GM21381 (cell line): ENCODE measurements around the gene DGCR2.

Experiments
- ATAC-seq: cut with Tn5 transposase; IDR thresholded peaks from one replicate; pipeline ENCODE4 v1.9.1; 2021; ENCODE audit warnings: mild to moderate bottlenecking, moderate library complexity; ENCODE audit not compliant: unreplicated experiment

Gene DGCR2

DNA sequence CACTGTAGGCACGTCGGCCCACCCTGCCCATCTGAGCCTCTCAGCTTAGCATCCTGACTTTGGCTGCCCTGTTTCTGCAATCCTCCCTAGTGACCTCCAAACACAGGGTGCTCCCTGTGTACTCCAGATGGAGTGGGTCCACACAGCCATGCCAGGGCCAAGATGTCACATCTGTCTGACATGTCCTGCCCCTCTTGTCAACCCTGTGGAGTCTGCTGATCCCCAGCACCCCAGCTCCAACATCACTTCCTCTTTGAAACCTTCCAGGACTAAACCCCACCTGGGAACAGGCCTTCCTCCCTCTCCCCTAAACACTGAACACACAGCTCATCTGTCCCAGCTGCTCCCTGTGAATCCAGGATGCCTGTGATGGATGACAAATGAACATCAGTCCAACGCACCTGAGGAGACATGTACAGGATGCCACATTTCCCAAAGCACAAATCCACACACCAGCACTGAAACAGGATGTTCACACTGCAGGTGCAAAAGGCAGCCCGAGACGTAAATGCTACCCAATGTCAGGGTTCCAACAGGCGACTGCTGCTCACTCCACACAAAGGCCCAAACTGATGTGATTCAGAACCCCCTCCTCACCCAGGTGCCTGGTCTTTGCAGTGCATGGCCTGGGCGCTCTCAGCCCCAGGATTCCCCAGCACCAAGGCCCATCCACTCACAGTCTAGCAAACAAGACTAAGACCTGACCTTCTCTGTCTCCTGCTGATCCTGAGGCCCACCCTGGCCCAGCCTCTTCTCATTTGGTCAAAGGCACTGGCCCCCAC, 6.9 kb upstream of the DGCR2 start:
- ATAC-seq: no peak

DNA sequence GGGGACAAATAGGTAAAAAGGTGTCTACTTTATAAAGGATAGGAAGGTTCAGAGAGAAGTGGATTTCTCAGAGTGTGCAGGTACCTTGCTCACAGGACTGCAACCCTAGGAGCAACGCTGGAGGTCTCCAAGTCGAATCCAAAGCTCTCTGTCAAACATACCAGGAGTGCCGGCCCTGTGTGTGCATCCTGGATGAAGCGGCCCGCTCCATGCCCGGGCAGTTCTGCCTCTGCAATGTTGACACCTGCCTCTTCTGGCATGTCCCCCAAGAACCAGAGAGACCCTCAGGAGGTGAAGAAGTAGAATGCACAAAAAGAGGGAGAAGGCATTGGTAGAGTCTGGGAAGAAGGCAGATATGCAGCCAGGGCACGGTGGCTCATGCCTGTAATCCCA, 5.8 kb upstream of the DGCR2 start:
- ATAC-seq: no peak

DNA sequence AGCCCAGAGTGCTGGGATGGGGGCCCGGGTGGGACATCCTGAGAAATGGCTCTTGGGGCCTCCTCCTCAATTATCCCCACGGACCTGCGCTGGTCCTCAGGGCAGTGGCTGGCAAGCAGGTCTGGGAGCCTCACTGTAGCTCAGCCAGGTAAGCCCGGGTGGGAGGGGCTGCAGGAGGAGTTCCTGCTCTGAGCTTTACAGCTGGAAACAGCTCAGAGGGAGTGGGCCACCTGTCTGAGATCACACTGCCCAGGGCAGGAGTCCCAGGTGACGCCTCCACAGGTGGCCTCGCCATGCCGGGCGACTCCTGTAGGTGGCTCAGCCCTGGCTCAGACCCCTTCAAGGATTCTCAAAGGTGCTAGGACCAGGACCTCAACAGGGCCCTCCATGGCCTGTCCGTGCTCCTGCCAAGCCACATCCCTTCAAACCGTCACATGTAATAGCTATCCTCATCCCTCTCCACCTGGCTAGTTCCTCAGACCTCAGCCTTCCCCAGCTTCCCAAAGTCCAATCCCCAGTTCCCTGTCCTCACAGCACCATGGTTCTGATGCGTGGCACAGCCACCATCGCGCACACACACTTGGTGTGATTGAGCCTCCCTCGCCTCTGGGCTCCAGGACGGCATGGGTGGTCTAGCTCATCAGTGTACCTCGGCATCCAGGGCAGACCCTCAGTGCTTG, 5.3 kb upstream of the DGCR2 start:
- ATAC-seq: no peak

DNA sequence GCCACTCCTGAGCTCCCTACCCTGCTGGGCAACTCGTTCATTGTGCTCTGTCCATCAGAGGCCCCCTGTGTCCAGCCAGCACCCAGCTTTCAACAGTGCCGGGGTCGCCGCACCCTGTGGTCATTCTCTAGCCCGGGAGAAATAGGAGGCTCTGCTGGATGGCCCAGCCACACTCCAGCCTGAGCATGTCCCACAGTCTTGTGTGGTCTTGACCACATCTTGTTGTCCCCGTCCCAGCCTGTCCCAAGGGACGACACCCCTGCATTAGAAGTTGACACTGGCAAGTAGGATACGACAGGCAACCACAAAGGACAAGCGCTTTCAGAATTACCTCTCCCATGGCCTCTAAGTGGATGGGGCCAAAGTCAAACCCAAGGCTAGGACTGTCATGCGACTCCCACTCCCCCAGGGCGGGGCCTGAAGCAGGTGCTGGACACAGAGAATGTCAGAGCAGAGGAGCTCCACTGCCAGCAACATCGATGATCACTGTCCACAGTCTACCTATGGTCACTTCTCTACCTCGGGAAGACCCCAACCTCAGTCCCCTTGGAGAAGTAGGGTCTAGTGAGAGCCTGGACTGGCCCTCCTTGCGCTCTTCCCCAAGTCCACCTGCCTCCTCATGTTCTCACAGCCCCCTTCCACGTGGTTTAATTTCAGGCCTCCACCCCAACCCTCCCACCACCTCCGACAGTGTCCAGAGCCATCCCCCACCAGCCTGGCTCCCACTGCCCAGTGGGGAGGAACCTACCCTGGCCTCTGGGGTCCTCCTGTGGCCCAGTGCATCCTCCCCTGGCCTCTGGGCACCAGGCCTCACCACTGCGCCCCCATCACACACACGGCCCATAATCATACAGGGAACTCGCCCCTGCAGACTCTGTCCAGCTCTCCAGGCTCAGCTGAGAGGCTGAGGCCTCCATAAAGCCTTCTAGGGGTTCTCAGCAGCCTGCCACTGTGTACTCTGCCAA, 4.4 kb upstream of the DGCR2 start:
- no peak for ATAC-seq

DNA sequence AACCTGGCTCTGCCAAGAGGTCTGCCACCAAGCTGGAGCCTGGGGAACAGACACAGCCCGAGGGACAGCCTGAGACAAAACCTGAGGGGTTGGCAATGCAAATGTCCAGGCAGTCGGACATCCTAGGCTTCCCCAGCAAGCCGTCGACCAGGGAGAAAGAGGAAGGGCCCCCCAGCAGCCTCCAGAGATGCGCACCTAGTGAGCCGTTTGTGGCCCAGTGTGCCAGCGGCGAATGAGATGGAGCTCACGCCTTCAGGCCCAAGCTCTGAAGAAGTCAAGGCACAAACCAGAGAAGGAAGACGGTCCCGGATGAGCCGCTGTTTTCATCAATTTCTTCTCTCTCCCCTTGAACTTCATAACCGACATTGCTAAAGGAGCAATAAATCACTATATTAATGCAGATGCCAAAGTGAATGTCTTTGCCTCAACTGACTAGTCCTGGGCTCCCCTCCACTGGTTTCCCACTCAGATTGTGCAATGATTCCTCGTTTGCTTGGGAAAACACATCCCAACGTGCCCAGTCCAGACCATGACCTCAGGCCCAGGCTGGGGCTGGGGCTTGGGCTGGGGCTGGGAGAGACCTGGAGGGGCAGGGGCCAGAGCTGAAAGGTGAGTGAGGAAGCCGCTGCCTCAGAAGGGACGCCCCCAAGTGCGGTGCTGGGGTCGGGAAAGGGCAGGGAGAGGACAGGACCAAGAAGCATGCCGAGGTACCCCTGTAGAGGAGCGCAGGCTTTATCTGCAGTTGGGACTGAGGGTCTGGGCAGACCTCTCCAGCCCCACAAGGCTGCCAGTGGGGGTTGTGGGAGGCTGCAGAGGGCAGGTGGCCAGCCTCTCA, 3.5 kb upstream of the DGCR2 start:
- ATAC-seq: no peak

DNA sequence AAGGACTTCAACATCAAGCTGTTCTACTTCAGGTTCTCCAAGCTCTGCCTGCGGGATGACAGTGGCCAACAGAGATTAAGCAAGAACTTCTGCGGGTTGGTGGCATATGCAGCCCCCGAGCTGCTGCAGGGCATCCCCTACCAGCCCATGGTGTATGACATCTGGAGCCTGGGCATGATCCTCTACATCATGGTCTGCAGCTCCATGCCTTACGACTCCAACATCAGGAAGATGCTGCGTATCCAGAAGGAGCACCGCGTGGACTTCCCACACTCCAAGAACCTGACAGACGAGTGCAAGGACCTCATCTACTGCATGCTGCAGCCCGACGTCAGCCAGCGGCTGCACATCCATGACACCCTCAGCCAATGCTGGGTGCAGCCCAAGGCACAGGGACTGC, 2.8 kb upstream of the DGCR2 start:
- no peak for ATAC-seq

DNA sequence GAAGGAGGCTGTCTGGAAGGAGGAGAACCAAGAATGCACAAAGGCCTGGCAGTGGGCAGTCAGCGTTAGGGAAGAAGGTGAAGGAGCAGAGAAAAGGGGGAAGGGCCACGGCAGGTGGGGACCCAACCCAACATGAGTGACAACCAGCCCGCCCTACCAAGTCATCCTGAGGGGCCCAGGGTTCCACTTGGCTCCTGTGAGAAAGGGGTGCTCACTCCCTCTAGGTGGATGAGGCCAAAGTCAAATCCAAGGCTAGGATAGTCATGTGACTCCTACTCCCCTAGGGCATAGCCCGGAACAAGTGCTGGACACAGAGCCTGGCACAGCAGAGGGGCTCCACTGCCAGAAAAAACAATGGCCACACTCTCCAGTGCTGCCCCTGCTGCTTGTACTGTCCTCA, 2.2 kb upstream of the DGCR2 start:
- no peak for ATAC-seq

DNA sequence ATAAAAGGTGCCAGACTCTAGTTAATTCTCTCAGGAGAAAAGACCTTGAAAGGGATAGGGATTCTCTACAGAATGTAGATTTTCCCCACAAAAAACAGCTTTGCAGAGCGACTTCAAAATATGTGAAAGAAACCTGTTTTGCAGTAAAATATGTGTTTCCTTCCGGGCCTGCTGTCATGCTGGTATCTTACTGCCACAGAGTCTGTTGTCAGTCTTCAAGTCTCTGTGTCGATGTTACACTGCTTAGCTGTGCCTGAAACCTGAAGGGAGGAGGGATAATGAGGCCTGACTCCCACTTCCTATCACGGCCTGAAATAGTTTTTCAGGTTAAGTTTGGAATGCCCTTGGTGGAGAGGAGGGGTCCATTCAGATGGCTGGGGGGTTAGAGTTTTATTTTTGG, 1.7 kb upstream of the DGCR2 start:
- ATAC-seq: no peak

DNA sequence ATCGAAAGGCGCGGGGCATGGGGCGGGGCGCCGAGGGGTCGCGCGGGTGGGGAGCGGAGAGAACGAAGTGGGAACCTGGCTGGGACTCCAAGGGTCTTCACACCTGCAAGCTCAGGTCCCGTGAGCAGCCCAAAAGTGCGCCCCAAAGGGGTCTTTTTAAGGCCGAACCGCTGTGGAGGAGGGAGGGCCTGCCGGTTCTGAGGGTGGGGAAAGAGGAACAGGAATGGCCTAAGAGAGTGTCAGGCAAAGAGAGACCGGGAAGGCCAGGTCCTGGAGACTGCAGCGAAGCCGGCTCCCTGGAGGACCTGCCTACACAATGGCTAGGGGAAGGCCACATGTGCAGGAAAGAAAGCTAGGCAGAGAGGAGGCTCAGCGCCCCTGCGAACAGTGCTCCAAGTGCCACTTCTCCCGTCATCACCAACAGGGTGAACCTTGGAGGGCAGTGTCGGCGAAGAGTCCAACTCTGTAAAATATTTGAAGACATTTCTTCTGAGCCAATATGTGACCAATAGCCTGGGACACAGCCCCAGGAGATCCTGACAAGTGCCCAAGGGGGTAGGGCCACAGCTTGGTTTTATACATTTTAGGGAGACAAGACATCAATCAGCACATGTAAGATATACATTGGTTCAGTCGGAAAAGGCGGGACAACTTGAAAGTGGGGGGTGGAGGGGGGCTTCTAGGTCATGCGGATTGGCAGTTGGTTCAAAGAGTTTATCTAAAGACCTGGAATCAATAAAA, 710 bp upstream of the DGCR2 start:
- ATAC-seq: no peak

DNA sequence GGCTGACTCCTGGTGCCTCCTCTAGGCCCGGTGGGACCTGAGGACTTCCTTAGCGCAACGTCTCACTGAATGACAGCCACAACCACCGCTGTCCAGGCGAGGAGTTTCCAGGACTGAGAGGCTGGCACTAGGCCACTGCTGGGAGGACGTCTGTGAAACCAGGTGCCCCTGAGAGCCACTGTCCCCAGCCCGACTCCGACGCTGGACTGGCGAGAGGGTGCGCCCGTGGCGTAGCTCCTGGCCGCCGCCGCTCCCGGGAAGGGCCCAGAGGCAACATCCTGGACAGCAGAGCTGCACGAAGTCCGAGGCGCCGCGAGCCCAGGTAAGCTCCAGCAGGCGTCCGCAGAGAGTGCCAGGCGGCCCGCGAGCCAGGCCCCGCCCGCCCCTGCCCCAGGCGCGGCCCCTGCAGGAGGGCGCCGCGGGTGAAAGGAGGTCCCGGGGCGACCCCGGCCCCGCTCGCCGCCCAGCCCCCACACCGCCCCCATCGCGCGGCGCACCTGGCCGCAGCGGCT, 525 bp downstream of the DGCR2 start:
- peak; percentile 26 for ATAC-seq

DNA sequence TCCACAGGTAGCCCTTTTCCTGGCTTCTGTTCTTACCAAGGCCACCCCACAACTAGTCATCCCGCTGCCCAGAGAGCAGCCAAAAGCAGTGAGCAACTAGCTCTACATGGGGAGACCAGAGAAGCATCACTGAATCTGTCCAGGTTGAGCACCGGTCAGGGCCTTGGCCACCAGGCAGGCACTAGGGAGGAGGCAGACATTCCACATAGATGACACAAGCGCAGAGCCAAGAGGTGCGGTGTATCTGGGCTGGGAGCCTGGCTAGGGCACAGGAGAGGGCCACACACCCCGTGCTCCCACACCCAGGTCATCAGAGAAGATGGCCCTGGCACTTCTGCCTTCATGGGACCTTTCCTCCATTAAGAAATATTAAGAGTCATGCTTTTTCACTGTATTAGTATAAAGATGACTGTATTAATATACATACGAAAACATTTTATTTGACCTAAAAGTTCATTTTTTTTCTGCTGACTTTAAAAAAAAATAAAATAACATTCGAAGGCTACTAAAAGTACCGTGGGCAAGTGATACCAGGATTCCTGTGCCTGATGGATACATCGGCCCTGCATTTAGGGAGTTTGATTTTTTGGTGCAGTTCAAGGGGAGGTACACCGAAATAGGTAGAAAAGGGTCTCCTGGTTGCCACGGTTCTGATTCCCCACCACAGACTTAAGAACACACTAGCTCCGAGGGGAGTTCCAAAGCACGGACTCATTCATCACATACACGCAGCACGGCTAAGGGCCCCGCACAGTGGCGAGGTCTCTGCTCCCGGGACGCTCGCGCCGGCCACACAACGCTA, 1.2 kb downstream of the DGCR2 start:
- ATAC-seq: peak; percentile 3

DNA sequence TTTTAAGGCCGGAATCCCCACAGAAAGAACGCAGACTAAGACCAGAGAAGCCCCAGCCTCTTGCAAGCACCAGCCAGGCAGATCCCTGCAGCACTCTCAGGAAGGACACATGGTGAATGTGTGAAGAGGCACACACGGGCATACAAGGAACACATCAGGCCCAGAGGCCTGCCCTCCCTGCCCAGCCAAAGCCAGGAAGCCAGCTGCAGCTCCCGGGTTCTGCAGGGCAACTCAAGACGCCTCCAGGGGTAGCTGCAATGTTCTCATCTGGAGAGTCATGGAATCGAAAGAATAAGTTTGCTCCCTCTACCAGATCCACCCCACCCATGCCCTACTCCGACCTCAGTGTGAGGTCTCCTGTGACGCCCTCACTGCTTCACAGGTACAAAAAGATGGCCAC, 2.3 kb downstream of the DGCR2 start:
- ATAC-seq: no peak

DNA sequence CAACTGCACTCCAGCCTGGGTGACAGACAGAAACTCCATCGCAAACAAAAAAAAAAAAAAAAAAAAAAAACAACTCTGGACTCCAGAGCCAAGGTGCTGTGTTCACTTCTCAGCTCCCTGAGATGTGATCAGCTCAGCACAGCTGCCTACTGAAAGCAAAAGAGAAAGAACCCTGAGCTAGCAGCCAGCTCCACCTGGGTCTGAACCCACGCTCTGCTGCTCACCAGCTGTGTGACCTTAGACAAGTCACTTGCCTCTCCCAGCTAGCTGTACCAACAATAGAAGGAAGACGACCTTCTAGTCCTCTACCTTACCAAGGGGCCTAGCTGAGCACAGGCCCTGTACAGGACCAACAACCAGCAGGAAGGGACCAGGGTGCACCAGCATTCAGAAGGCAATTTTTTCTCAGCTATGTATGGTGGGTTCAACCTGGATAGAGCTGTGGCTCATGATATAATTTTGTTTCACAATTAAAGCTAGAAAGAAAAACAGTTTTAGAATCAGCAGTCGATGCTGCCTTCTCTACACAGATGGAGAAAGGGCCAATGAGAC, 3.8 kb downstream of the DGCR2 start:
- no peak for ATAC-seq

DNA sequence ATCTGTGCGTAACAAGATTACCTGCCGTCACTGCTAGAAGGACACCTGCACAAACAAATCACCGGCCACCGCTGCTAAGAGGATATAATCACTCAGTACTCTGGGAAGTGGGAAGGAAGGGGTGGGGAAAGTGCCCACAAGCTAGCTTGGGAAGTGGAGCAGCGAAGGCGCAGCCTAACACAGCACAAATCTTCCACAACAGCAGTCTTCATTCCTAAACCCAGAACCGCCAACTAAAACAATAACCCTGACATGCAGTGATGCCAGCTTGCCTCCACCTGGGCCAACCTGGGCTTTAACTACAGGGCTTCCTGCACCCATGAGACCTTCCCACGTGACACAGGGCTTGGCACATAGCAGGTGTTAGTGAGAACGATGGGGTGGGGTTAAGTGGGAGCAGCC, 5.1 kb downstream of the DGCR2 start:
- no peak for ATAC-seq

DNA sequence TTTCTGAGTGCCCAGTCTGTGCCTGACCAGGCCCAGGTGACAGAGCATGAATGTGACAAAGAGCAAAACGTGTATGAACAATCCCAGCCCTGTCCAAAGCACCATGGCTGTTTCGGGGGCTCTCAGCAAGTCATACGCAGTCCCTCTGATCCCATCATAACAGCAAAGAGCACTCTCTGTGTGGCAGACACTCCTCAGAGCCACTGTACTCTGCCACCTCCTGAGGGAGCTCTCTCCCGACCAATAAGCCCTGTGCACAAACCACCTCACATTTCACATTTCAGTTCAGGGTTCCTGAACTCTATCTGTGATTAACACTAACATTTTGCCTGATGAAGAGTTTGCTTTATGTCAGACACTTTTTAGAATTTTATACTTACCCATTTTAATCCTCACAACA, 6.6 kb downstream of the DGCR2 start:
- ATAC-seq: no peak

DNA sequence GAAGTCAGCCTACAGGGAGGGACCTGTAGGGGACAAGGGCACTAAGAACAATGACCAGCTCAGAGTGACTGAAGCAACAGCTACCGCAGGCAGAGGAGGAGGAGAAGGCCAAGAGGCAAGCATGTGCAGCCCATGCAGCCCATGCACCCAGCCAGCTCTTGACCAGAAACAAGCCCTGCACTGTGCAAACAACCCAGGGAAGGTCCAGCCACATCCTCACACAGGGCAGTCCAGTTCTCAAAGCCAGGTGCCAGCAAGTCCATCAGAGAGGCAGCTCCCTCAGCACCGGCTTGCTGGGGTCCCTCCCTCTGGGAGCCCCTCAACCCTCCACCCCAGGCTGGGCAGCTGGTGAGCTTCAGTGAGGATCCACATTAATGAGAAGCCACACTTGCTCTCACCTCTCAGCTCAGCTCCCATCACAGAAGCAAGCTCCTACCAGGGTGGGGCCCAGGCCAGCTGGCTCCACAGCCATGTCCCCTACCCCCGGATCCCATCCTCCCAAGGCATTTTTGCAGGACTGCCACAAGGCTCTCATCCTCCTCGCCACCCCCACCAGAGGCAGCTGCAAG, 7.1 kb downstream of the DGCR2 start:
- no peak for ATAC-seq

DNA sequence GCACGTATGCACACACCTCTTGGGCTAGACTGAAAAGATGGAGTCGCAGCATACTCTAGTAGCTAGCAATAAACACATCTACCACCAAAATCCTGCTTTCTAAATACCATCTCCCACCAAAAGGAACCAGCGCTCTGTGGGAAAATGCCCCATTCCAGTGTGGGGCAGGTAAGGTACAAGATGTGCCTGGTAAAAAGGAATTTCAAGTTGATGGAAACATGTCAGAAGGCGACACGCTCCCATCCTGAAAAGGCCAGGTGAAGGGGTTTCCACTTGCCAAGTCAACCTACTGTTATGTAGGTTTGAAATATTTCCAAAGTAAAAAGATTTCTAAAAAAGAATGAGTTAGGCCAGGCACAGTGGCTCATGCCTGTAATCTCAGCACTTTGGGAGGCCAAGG, 8.8 kb downstream of the DGCR2 start:
- ATAC-seq: no peak

DNA sequence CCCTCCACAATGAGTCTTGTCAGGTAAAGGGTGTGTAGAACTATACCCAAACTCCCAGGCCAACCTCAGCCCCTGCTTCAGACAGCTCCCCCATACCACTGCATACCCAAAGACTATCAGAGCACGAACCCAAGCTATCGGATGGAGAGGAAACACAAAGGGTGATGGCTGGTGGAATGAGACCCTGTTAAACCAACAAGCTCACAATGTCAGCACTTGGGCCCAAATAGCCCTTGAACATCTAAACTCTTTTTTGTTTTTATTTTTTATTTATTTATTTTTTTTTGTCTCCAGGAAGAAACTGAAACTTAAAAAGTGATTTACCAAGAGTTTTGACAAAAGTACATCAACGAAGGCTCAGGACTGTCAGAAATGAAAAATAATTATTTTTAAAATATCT, 10.6 kb downstream of the DGCR2 start:
- no peak for ATAC-seq
